RWPE1 (cell line): ENCODE results near the gene SRGAP3.

Source experiments
- CTCF ChIA-PET: fragments of 350-600 bp; sonication (Branson Sonifier 250); formaldehyde crosslinking; extraction: SDS; loops from one replicate; lab custom pipeline; 2021; lab: Yijun Ruan, JAX
- POLR2A ChIA-PET: fragments of 400-600 bp; formaldehyde crosslinking; extraction: SDS; loops from one replicate; lab custom pipeline; 2020; ENCODE audit warnings: antibody characterized with exemption; ENCODE audit not compliant: low non-redundant PET; lab: Yijun Ruan, JAX
- DNase-seq: peaks from one replicate; pipeline ENCODE4 v3.0.0; 2012; ENCODE audit warnings: low spot score
- H3K27ac ChIP-seq: fragments of 450-650 bp; 2 replicates; pipeline ENCODE4 v1.5.1; 2017
- TF ChIP-seq, protein P1 (sequence below): fragments of 450-650 bp; conservative IDR thresholded peaks from 2 replicates; pipeline ENCODE4 v1.5.1; 2017; ENCODE audit warnings: low read depth, mild to moderate bottlenecking

SRGAP3 gene

GRCh38 chr3:9135930-9136525, 113.4 kb downstream of the SRGAP3 start:
- POLR2A ChIA-PET = no interaction called here
- CTCF ChIA-PET = no interaction called here
- H3K27ac ChIP-seq = no peak overlapping the region
- TF ChIP-seq, protein P1, sequence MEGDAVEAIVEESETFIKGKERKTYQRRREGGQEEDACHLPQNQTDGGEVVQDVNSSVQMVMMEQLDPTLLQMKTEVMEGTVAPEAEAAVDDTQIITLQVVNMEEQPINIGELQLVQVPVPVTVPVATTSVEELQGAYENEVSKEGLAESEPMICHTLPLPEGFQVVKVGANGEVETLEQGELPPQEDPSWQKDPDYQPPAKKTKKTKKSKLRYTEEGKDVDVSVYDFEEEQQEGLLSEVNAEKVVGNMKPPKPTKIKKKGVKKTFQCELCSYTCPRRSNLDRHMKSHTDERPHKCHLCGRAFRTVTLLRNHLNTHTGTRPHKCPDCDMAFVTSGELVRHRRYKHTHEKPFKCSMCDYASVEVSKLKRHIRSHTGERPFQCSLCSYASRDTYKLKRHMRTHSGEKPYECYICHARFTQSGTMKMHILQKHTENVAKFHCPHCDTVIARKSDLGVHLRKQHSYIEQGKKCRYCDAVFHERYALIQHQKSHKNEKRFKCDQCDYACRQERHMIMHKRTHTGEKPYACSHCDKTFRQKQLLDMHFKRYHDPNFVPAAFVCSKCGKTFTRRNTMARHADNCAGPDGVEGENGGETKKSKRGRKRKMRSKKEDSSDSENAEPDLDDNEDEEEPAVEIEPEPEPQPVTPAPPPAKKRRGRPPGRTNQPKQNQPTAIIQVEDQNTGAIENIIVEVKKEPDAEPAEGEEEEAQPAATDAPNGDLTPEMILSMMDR = no peak
- DNase-seq = no peak

GRCh38 chr3:9135526-9135925, 113.9 kb downstream of the SRGAP3 start:
- no peak overlapping the region for H3K27ac ChIP-seq
- ChIA-PET POLR2A (no interaction called here), CTCF (no interaction called here)
- DNase-seq = no peak
- TF ChIP-seq, protein P1 = no peak

- no peak for DNase-seq
- ChIA-PET POLR2A (no interaction called here), CTCF (no interaction called here)
- H3K27ac ChIP-seq = no peak overlapping the region
- TF ChIP-seq, protein P1 = no peak
These were observed 115.8 kb downstream of the SRGAP3 start for GRCh38 chr3:9133656-9134055.

GRCh38 chr3:9130345-9131305, 118.8 kb downstream of the SRGAP3 start:
- no peak for DNase-seq
- TF ChIP-seq, protein P1 = no peak
- peak overlapping the region; percentile 40 for H3K27ac ChIP-seq
- ChIA-PET POLR2A (no interaction called here), CTCF (no interaction called here)

GRCh38 chr3:9129365-9129764, 120.1 kb downstream of the SRGAP3 start:
- no peak for DNase-seq
- no peak overlapping the region for H3K27ac ChIP-seq
- CTCF ChIA-PET = no interaction called here
- TF ChIP-seq, protein P1 = no peak
- POLR2A ChIA-PET = no interaction called here

DNA sequence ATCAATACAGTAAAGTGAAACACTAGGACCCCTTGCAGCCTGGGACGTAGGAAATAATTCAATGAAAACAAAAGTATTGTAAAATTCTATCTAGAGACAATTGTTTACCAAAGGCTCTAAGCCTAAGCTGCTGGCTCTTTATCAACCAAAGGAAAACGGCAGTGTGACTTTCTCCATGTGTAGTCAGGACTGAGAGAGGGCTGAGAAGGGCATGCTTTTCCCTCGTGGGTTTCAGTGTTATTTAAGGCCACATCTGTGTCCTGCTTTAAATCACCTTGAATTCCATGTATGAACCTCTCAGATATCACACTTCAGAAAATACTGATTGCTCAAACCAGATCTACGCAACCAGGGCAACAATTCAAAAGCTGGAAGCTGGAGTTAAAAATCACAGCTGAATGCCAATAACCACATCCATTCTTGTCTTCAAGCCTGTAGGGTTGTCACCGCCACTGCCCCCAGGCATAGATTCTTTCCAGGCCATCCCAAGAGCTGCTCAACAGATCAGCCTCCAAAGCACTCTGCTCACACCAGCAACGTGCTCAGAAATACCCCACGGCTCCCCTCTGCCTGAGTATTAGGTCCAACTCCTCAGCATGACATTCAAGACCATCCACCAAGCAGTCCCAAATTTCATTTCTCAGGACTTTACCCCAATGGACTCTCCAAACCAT, 124.0 kb downstream of the SRGAP3 start:
- CTCF ChIA-PET = no interaction called here
- POLR2A ChIA-PET = no interaction called here

More for the DNA sequence above, 124.0 kb downstream of the SRGAP3 start:
- TF ChIP-seq, protein P1 = no peak
- DNase-seq = no peak
- no peak overlapping the region for H3K27ac ChIP-seq
